ACC112 (cell line): ENCODE measurements around the gene DPP9.
"Not testable (repeated sequence)": the region's sequence is repeated elsewhere in the genome, so short reads cannot be mapped to it uniquely, and the experiment has no call there.

Experiments
- H2AFZ ChIP-seq: fragments of 200-600 bp; sonication (generic); one replicate; pipeline ENCODE4 v1.6.0; 2017; ENCODE audit warnings: antibody characterized with exemption, low read length; ENCODE audit not compliant: unreplicated experiment
- H3K27ac ChIP-seq: fragments of 200-600 bp; sonication (generic); 2 replicates; pipeline ENCODE4 v1.5.1; 2014; ENCODE audit warnings: low read depth, mild to moderate bottlenecking, antibody characterized with exemption, low read length, moderate library complexity
- H3K27me3 ChIP-seq: fragments of 200-600 bp; sonication (generic); 2 replicates; pipeline ENCODE4 v1.6.1; 2014; ENCODE audit warnings: mild to moderate bottlenecking, antibody characterized with exemption, low read length, moderate library complexity, mixed read lengths; ENCODE audit not compliant: insufficient read depth
- H3K36me3 ChIP-seq: fragments of 200-600 bp; sonication (generic); 2 replicates; pipeline ENCODE4 v1.6.1; 2016; ENCODE audit warnings: mild to moderate bottlenecking, antibody characterized with exemption, low read length, moderate library complexity, mixed read lengths; ENCODE audit not compliant: insufficient read depth
- H3K4me1 ChIP-seq: fragments of 200-600 bp; sonication (generic); one replicate; pipeline ENCODE4 v1.6.1; 2016; ENCODE audit warnings: low read length, mixed read lengths; ENCODE audit not compliant: insufficient read depth, unreplicated experiment, control insufficient read depth
- H3K4me3 ChIP-seq: fragments of 200-600 bp; sonication (generic); 2 replicates; pipeline ENCODE4 v1.5.1; 2014; ENCODE audit warnings: mild to moderate bottlenecking, low read depth, low read length
- H3K79me2 ChIP-seq: fragments of 200-600 bp; sonication (generic); one replicate; pipeline ENCODE4 v1.6.0; 2016; ENCODE audit warnings: low read length; ENCODE audit not compliant: control insufficient read depth, unreplicated experiment, insufficient read depth

Gene DPP9

DNA sequence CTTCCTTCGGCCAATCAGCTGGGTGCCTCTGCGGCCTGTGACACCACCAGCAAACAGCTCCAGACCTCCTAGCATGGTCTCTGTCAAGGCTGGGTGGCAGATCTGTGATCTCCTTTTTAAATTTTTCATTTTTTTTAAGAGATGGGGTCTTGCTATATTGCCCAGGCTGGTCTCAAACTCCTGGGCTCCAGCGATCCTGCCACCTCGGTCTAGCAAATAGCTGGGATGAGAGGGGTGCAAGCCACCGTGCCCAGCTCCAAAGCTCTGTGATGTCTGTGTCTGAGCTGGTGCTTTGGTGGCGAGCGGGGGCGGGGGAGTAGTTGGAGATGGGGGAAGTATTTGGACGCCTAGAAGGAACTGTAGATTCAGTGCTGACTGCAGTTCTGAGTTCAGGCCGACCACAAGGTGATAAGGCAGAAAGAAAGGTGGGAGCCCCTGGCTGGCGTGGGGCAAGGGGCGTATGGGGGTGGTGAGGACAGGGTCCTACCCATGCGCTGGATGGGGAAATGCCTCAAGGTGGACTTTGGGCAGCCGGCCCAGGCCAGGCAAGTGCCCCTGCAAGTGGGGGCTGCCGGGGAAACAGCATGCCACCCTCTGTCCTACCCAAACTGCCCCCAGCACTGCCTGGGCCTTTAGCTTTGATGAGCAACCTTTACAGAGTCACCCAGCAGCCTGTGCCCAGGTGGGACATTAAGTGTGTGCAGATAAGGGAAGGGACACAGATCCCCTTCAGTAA is 5.5 kb downstream of the DPP9 start:
- peaks cover 31% of the 10 kb centered on the region for H3K79me2 ChIP-seq
- peaks cover 5% of the 10 kb centered on the region; the same call in 1 of the 2 replicates for H3K36me3 ChIP-seq
- H3K27ac ChIP-seq = peak overlapping the region; percentile 68
- H3K4me3 ChIP-seq = peak overlapping the region; percentile 59; the same call in 1 of the 2 replicates
- H2AFZ ChIP-seq = no peak overlapping the region
- no peaks in the 10 kb centered on the region for H3K27me3 ChIP-seq
- H3K4me1 ChIP-seq = peaks cover 44% of the 10 kb centered on the region

GRCh38 chr19:4717191-4717965 is 6.3 kb downstream of the DPP9 start:
- Histone ChIP-seq H3K36me3 (peaks cover 12% of the 10 kb centered on the region; the same call in 1 of the 2 replicates), H3K27me3 (no peaks in the 10 kb centered on the region), H3K79me2 (peaks cover 27% of the 10 kb centered on the region), H3K4me1 (peaks cover 49% of the 10 kb centered on the region), H3K4me3 (peak overlapping the region; percentile 59), H3K27ac (peak overlapping the region; percentile 68), H2AFZ (no peak overlapping the region)

- Histone ChIP-seq H3K27ac (no peak overlapping the region), H2AFZ (no peak overlapping the region), H3K4me1 (peaks cover 42% of the 10 kb centered on the region), H3K27me3 (no peaks in the 10 kb centered on the region), H3K36me3 (peaks cover 21% of the 10 kb centered on the region; the same call in 1 of the 2 replicates), H3K79me2 (peaks cover 11% of the 10 kb centered on the region), H3K4me3 (no peak overlapping the region)
These were observed 8.0 kb downstream of the DPP9 start for GRCh38 chr19:4715529-4716221.

GRCh38 chr19:4715178-4715528 is 8.5 kb downstream of the DPP9 start:
- not testable (repeated sequence) for H3K27me3 ChIP-seq, H3K79me2 ChIP-seq, H2AFZ ChIP-seq, H3K4me3 ChIP-seq, H3K27ac ChIP-seq
- H3K36me3 ChIP-seq = peaks cover 23% of the 10 kb centered on the region; the same call in 1 of the 2 replicates
- H3K4me1 ChIP-seq = peaks cover 45% of the 10 kb centered on the region

DNA sequence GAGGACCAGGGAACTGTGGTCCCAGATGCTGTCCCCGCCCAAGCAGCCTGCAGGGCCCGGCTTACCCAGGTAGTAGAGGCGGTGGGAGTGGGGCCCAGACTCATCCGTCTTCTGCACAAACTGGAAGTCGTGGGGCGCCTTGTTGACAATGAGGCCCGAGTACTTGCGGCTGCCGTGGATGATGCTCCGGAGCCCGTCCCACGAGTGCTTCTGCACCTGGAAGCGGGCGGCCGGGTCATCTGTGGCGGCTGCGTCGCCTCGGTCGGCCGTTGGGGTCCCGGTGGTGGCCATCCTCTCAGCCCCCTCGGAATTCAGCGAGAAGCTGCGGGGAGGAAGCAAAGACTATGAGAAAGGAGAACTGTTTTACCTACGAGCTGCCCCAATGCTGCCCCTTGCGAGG is 9.6 kb downstream of the DPP9 start:
- peak overlapping the region; percentile 59 for H3K27ac ChIP-seq
- H3K4me3 ChIP-seq = no peak overlapping the region
- H3K79me2 ChIP-seq = peaks cover 4% of the 10 kb centered on the region
- H3K27me3 ChIP-seq = no peaks in the 10 kb centered on the region
- H3K36me3 ChIP-seq = peaks cover 23% of the 10 kb centered on the region; the same call in 1 of the 2 replicates
- no peak overlapping the region for H2AFZ ChIP-seq
- H3K4me1 ChIP-seq = peaks cover 57% of the 10 kb centered on the region

DNA sequence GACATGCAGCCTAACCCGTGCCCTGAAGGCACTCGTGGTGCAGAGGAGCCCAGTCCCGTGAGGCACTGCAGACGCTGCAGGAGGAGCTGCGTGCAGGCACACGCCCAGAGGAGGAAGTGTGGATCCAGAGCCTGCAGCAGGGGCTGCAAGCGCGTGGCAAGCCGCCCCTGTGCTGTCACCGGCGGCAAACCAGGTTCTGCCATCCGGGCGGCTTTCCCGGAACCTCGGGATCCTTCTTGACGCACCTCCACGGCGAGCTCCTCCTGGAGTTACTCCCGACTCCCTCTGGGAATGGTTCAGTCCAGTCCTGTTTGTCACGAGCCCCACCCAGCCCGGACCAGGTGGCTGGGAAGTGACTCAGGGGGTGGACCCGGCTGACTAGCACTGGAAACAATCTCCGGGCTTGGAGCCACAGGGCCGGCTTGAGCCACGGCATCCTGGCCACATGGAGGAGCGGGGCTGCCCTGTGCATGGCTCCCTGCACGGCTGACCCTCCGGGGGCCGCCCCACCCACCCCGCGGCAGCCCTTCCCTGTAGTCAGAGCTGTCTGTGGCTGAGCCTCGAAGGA is 10.2 kb downstream of the DPP9 start:
- H3K27ac ChIP-seq = peak overlapping the region; percentile 59
- H3K4me3 ChIP-seq = no peak overlapping the region
- peaks cover 60% of the 10 kb centered on the region for H3K4me1 ChIP-seq
- H2AFZ ChIP-seq = no peak overlapping the region
- peaks cover 4% of the 10 kb centered on the region for H3K79me2 ChIP-seq
- no peaks in the 10 kb centered on the region for H3K27me3 ChIP-seq
- H3K36me3 ChIP-seq = peaks cover 23% of the 10 kb centered on the region; the same call in 1 of the 2 replicates

GRCh38 chr19:4712771-4713170 is 10.9 kb downstream of the DPP9 start:
- Histone ChIP-seq H2AFZ (no peak overlapping the region), H3K36me3 (peaks cover 23% of the 10 kb centered on the region; the same call in 1 of the 2 replicates), H3K4me1 (peaks cover 60% of the 10 kb centered on the region), H3K4me3 (no peak overlapping the region), H3K27me3 (no peaks in the 10 kb centered on the region), H3K27ac (peak overlapping the region; percentile 54), H3K79me2 (peaks cover 4% of the 10 kb centered on the region)

GRCh38 chr19:4711211-4711610 is 12.4 kb downstream of the DPP9 start:
- Histone ChIP-seq H2AFZ (no peak overlapping the region), H3K79me2 (peaks cover 4% of the 10 kb centered on the region), H3K27me3 (no peaks in the 10 kb centered on the region), H3K36me3 (peaks cover 23% of the 10 kb centered on the region; the same call in 1 of the 2 replicates), H3K4me1 (peaks cover 48% of the 10 kb centered on the region), H3K27ac (no peak overlapping the region), H3K4me3 (no peak overlapping the region)

- Histone ChIP-seq H3K36me3 (peaks cover 23% of the 10 kb centered on the region; the same call in 1 of the 2 replicates), H3K4me1 (peaks cover 48% of the 10 kb centered on the region), H3K79me2 (peaks cover 2% of the 10 kb centered on the region), H3K4me3 (no peak overlapping the region), H2AFZ (no peak overlapping the region), H3K27ac (no peak overlapping the region), H3K27me3 (no peaks in the 10 kb centered on the region)
These were observed 13.4 kb downstream of the DPP9 start for GRCh38 chr19:4710281-4710600.
